PC-9 (cell line): ENCODE results near the gene CIAO2A. TPM values are rescaled to one million over a fixed set of nuclear protein-coding genes. Genes with fewer than 3 reads are reported as not detected.
"Not testable (repeated sequence)": the region's sequence is repeated elsewhere in the genome, so short reads cannot be mapped to it uniquely, and the experiment has no call there.

Source experiments
- BruUV-seq: library from RNA; stranded (reverse); fragments of 400-500 nt; replicated peaks from 2 replicates; lab custom pipeline; 2021; lab: Mats Ljungman, UMichigan
- CTCF ChIA-PET: fragments of 300-600 bp; sonication (Branson Sonifier 250); formaldehyde crosslinking; loops from one replicate; lab custom pipeline; 2022; ENCODE audit warnings: antibody characterized with exemption; lab: Charles Lee
- POLR2A ChIA-PET: fragments of 300-600 bp; sonication (Branson Sonifier 250); formaldehyde crosslinking; loops from one replicate; lab custom pipeline; 2022; ENCODE audit warnings: antibody characterized with exemption; ENCODE audit not compliant: unreplicated experiment; lab: Charles Lee
- DNase-seq, 2 experiments: peaks; one replicate each; pipeline versions ENCODE4 v3.0.0 to v3.0.0-alpha.2; 2015 to 2022; ENCODE audit warnings: mixed read lengths in 1 of 2
- H2AFZ ChIP-seq: fragments of 200-600 bp; sonication (generic); 2 replicates; pipeline ENCODE4 v1.8.1; 2017; ENCODE audit warnings: antibody characterized with exemption
- H3F3A ChIP-seq: fragments of 200-600 bp; sonication (generic); 2 replicates; pipeline ENCODE4 v1.8.1; 2017; ENCODE audit warnings: antibody characterized with exemption, mild to moderate bottlenecking, low read depth; ENCODE audit not compliant: insufficient read depth
- H3K27ac ChIP-seq: fragments of 200-600 bp; sonication (generic); 2 replicates; pipeline ENCODE4 v1.6.1; 2016; ENCODE audit warnings: mixed run types
- H3K27me3 ChIP-seq: fragments of 200-600 bp; sonication (generic); 2 replicates; pipeline ENCODE4 v1.6.1; 2016; ENCODE audit warnings: low read depth, mixed run types; ENCODE audit not compliant: insufficient read depth
- H3K36me3 ChIP-seq: fragments of 200-600 bp; sonication (generic); 2 replicates; pipeline ENCODE4 v1.6.1; 2016; ENCODE audit warnings: low read depth, mixed run types
- H3K4me1 ChIP-seq: fragments of 200-600 bp; sonication (generic); replicated peaks from 2 replicates; pipeline ENCODE4 v1.6.1; 2016; ENCODE audit warnings: mixed run types; ENCODE audit not compliant: insufficient read depth
- H3K4me2 ChIP-seq: fragments of 200-600 bp; sonication (generic); 2 replicates; pipeline ENCODE4 v1.6.1; 2017; ENCODE audit warnings: mixed run types
- H3K4me3 ChIP-seq: fragments of 200-600 bp; sonication (generic); 2 replicates; pipeline ENCODE4 v1.6.1; 2016; ENCODE audit warnings: mixed run types
- H3K79me2 ChIP-seq: fragments of 200-600 bp; sonication (generic); 2 replicates; pipeline ENCODE4 v1.6.1; 2017; ENCODE audit warnings: low read depth, mixed run types
- H3K9me2 ChIP-seq: fragments of 200-600 bp; sonication (generic); 2 replicates; pipeline ENCODE4 v1.8.1; 2017; ENCODE audit warnings: mild to moderate bottlenecking; ENCODE audit not compliant: insufficient read depth
- H3K9me3 ChIP-seq: fragments of 200-600 bp; sonication (generic); 2 replicates; pipeline ENCODE4 v1.8.1; 2016; ENCODE audit warnings: low read depth; ENCODE audit not compliant: insufficient read depth
- H4K20me1 ChIP-seq: fragments of 200-600 bp; sonication (generic); 2 replicates; pipeline ENCODE4 v1.8.1; 2017; ENCODE audit not compliant: insufficient read depth
- CTCF ChIP-seq: fragments of 200-600 bp; sonication (generic); conservative IDR thresholded peaks from 2 replicates; pipeline ENCODE4 v1.6.1; 2017; ENCODE audit warnings: mixed run types, antibody characterized with exemption, mild to moderate bottlenecking, moderate library complexity
- EZH2 ChIP-seq: fragments of 200-600 bp; sonication (generic); IDR thresholded peaks from 2 replicates; pipeline ENCODE4 v1.8.0; 2017; ENCODE audit warnings: antibody characterized with exemption, low read depth
- intact Hi-C: fragments of 100-400 bp; cut with micrococcal nuclease; formaldehyde crosslinking; loops from one replicate; pipeline ENCODE4 v1.10.0; 2022; ENCODE audit not compliant: unreplicated experiment
- total RNA-seq: library from RNA; stranded (reverse); gene quantifications from 2 replicates; pipeline ENCODE4 v1.2.3, GENCODE V29; 2021

Gene CIAO2A
- total RNA-seq, 1 experiment from 2014 or later: 76.3 TPM

GRCh38 chr15:64090527-64090926 lies 3.1 kb downstream of the CIAO2A start:
- ChIA-PET CTCF (no interaction called here), POLR2A (no interaction called here)
- 0 out of 2 replicates have a peak, but pooled peaks cover 4% of the 10 kb centered on the region for H3K36me3 ChIP-seq
- no peak for TF ChIP-seq EZH2
- no peak for TF ChIP-seq CTCF
- H3K27ac ChIP-seq: no peak overlapping the region
- H3K4me1 ChIP-seq: peaks cover 15% of the 10 kb centered on the region
- H2AFZ ChIP-seq: no peak overlapping the region
- no peak for DNase-seq
- H3K79me2 ChIP-seq: peaks cover 39% of the 10 kb centered on the region
- no peak overlapping the region for H3K4me2 ChIP-seq
- intact Hi-C loops: loop anchor here (5.0 kb wide), 2 partner anchors 488 to 588 kb away; partner anchors contain the start of gene USP3
- no peaks in the 10 kb centered on the region for H3K27me3 ChIP-seq
- no peak overlapping the region for H3K4me3 ChIP-seq
- peaks cover 9% of the 10 kb centered on the region; the same call in 1 of the 2 replicates for H3F3A ChIP-seq
- H4K20me1 ChIP-seq: 0 out of 2 replicates have a peak, but pooled peaks cover 6% of the 10 kb centered on the region
- H3K9me3 ChIP-seq: no peaks in the 10 kb centered on the region
- BruUV-seq: no TSS peak
- H3K9me2 ChIP-seq: no peaks in the 10 kb centered on the region

GRCh38 chr15:64089543-64090280 lies 3.9 kb downstream of the CIAO2A start:
- no peaks in the 10 kb centered on the region for H3K27me3 ChIP-seq
- H3K9me3 ChIP-seq: no peaks in the 10 kb centered on the region
- no peak for DNase-seq
- H3K27ac ChIP-seq: no peak overlapping the region
- intact Hi-C loops: loop anchor here (5.0 kb wide), 2 partner anchors 487 to 587 kb away; partner anchors contain the start of gene USP3
- ChIA-PET CTCF (no interaction called here), POLR2A (no interaction called here)
- peaks cover 35% of the 10 kb centered on the region for H3K79me2 ChIP-seq
- peaks cover 9% of the 10 kb centered on the region; the same call in 1 of the 2 replicates for H3F3A ChIP-seq
- H3K4me2 ChIP-seq: no peak overlapping the region
- H3K9me2 ChIP-seq: no peaks in the 10 kb centered on the region
- H3K36me3 ChIP-seq: 0 out of 2 replicates have a peak, but pooled peaks cover 4% of the 10 kb centered on the region
- no TSS peak for BruUV-seq
- peaks cover 7% of the 10 kb centered on the region for H3K4me1 ChIP-seq
- H4K20me1 ChIP-seq: 0 out of 2 replicates have a peak, but pooled peaks cover 6% of the 10 kb centered on the region
- no peak overlapping the region for H3K4me3 ChIP-seq
- H2AFZ ChIP-seq: no peak overlapping the region
- TF ChIP-seq CTCF (no peak), EZH2 (no peak)

- intact Hi-C loops: no loop called here
- CTCF ChIA-PET: no interaction called here
- POLR2A ChIA-PET: no interaction called here
- BruUV-seq: no TSS peak
- Histone ChIP-seq H3F3A (no peaks in the 10 kb centered on the region), H3K36me3 (0 out of 2 replicates have a peak, but pooled peaks cover 2% of the 10 kb centered on the region), H3K79me2 (no peaks in the 10 kb centered on the region), H3K9me2 (no peaks in the 10 kb centered on the region), H3K4me2 (no peak overlapping the region), H3K27ac (no peak overlapping the region), H2AFZ (no peak overlapping the region), H3K27me3 (no peaks in the 10 kb centered on the region), H3K4me3 (no peak overlapping the region), H3K9me3 (no peaks in the 10 kb centered on the region), H3K4me1 (no peaks in the 10 kb centered on the region), H4K20me1 (no peaks in the 10 kb centered on the region)
- no peak for TF ChIP-seq EZH2
- no peak for TF ChIP-seq CTCF
- DNase-seq: no peak
Measured at GRCh38 chr15:64082757-64083156, 10.9 kb downstream of the CIAO2A start.

GRCh38 chr15:64073496-64073895 lies 20.1 kb downstream of the CIAO2A start:
- H3K79me2 ChIP-seq, POLR2A ChIA-PET, BruUV-seq, H3K4me3 ChIP-seq, H3K27ac ChIP-seq, H4K20me1 ChIP-seq, H3K4me1 ChIP-seq, H3K4me2 ChIP-seq, H3K9me3 ChIP-seq, H3K9me2 ChIP-seq, H3K36me3 ChIP-seq, DNase-seq, H3K27me3 ChIP-seq, intact Hi-C loops, H3F3A ChIP-seq, H2AFZ ChIP-seq: not testable (repeated sequence)
- CTCF ChIA-PET: interaction anchor here (0.6 kb wide), 1 partner anchor 330 kb away, joined by 11 read pairs; no protein-coding TSS in a partner anchor
